HL-60 (cell line): ENCODE data around the gene TBC1D21.

Experiments
- DNase-seq, 2 experiments: peaks; one replicate each; pipeline ENCODE4 v3.0.0-alpha.2; 2010 to 2020; ENCODE audit warnings: low read depth in 1 of 2, low spot score in 1 of 2
- H3K27ac ChIP-seq: fragments of 250-450 bp; sonication (Bioruptor Pico); replicated peaks from 2 replicates; pipeline ENCODE4 v1.5.1; 2020; ENCODE audit warnings: mild to moderate bottlenecking, moderate library complexity
- H3K27me3 ChIP-seq: fragments of 250-450 bp; sonication (Bioruptor Pico); 2 replicates; pipeline ENCODE4 v1.5.1; 2021; ENCODE audit warnings: mild to moderate bottlenecking, moderate library complexity; ENCODE audit not compliant: insufficient read depth, poor library complexity, severe bottlenecking
- H3K4me3 ChIP-seq: replicated peaks from 2 replicates; pipeline ENCODE4 v1.5.1; 2011; ENCODE audit warnings: mild to moderate bottlenecking, control low read depth, low read length; ENCODE audit not compliant: insufficient read depth
- GABPA ChIP-seq: IDR thresholded peaks from 2 replicates; pipeline ENCODE4 v1.6.1; 2012; ENCODE audit warnings: low read depth
- POLR2AphosphoS5 ChIP-seq: IDR thresholded peaks from 2 replicates; pipeline ENCODE4 v1.6.1; 2012; ENCODE audit warnings: low read depth
- SPI1 ChIP-seq: IDR thresholded peaks from 2 replicates; pipeline ENCODE4 v1.6.1; 2012; ENCODE audit warnings: low read depth, mild to moderate bottlenecking, borderline replicate concordance
- TF ChIP-seq, protein P1 (sequence below): IDR thresholded peaks from one replicate; pipeline ENCODE4 v1.5.1; 2011; ENCODE audit warnings: low read length, control low read depth, inconsistent platforms; ENCODE audit not compliant: insufficient read depth
- TF ChIP-seq, protein P2 (sequence below): IDR thresholded peaks from 2 replicates; pipeline ENCODE4 v1.6.1; 2012; ENCODE audit warnings: low read depth; ENCODE audit not compliant: insufficient replicate concordance

Gene TBC1D21

DNA sequence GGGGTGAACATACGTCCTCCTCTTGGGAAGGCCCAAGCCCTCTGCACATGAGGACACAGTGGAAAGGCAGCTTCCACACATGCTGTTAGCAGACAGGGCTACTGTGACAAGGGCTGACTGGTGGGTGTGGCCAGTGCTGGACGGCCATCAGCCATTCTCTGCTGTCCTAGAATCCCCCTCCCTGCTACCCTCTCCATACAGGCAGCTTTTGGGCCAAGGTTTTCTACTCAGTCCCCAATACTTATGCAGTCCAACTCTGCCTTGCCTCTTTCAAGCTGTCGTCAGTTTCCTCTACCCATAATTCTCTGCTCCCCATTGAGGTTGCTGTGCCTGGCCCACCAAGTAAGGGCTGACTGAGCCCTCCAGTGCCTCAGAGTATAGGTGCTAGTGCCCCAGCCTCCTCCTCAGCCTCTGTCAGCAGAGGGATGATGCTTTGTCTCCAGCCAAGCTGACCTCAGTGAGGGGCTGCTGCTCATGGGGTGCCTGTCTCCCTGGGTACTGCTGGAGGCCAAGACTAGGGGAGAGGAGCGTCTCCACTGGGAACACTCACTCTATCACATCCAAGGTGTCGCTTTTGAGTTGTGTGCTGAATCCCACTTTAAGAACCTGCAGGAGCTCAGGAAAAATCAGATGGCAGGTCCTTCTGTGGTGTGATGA lies 55.7 kb downstream of the TBC1D21 start:
- Histone ChIP-seq H3K27me3 (peaks cover 14% of the 10 kb centered on the region), H3K27ac (no peak overlapping the region), H3K4me3 (no peak overlapping the region)
- TF ChIP-seq SPI1 (no peak), GABPA (no peak), POLR2AphosphoS5 (no peak)
- TF ChIP-seq, protein P1, sequence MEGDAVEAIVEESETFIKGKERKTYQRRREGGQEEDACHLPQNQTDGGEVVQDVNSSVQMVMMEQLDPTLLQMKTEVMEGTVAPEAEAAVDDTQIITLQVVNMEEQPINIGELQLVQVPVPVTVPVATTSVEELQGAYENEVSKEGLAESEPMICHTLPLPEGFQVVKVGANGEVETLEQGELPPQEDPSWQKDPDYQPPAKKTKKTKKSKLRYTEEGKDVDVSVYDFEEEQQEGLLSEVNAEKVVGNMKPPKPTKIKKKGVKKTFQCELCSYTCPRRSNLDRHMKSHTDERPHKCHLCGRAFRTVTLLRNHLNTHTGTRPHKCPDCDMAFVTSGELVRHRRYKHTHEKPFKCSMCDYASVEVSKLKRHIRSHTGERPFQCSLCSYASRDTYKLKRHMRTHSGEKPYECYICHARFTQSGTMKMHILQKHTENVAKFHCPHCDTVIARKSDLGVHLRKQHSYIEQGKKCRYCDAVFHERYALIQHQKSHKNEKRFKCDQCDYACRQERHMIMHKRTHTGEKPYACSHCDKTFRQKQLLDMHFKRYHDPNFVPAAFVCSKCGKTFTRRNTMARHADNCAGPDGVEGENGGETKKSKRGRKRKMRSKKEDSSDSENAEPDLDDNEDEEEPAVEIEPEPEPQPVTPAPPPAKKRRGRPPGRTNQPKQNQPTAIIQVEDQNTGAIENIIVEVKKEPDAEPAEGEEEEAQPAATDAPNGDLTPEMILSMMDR: no peak
- TF ChIP-seq, protein P2, sequence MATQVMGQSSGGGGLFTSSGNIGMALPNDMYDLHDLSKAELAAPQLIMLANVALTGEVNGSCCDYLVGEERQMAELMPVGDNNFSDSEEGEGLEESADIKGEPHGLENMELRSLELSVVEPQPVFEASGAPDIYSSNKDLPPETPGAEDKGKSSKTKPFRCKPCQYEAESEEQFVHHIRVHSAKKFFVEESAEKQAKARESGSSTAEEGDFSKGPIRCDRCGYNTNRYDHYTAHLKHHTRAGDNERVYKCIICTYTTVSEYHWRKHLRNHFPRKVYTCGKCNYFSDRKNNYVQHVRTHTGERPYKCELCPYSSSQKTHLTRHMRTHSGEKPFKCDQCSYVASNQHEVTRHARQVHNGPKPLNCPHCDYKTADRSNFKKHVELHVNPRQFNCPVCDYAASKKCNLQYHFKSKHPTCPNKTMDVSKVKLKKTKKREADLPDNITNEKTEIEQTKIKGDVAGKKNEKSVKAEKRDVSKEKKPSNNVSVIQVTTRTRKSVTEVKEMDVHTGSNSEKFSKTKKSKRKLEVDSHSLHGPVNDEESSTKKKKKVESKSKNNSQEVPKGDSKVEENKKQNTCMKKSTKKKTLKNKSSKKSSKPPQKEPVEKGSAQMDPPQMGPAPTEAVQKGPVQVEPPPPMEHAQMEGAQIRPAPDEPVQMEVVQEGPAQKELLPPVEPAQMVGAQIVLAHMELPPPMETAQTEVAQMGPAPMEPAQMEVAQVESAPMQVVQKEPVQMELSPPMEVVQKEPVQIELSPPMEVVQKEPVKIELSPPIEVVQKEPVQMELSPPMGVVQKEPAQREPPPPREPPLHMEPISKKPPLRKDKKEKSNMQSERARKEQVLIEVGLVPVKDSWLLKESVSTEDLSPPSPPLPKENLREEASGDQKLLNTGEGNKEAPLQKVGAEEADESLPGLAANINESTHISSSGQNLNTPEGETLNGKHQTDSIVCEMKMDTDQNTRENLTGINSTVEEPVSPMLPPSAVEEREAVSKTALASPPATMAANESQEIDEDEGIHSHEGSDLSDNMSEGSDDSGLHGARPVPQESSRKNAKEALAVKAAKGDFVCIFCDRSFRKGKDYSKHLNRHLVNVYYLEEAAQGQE: no peak
- DNase-seq: no peak

DNA sequence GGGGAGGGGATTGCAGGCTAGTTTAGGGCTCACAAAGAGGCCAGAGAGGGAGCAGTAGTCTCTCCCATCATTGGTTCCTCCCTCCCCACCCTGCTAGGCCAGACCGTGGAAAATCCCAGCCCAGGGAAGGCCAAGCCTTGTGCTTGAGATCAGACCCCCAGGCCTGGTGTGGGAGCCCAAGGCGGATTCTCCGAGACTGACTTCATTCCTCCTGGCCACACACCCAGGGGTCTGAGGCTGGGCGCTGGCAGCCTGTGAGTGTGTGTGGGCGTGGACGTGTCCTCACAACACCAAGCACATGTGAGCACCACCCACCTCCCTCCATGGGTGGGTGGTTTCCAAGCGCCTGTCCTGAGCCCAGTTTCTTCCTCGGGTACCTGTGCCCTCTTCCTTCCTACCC lies 57.0 kb downstream of the TBC1D21 start:
- no peak overlapping the region for H3K27ac ChIP-seq
- TF ChIP-seq SPI1 (no peak), GABPA (no peak)
- DNase-seq: no peak
- no peak overlapping the region for H3K4me3 ChIP-seq
- peaks cover 14% of the 10 kb centered on the region for H3K27me3 ChIP-seq

DNA sequence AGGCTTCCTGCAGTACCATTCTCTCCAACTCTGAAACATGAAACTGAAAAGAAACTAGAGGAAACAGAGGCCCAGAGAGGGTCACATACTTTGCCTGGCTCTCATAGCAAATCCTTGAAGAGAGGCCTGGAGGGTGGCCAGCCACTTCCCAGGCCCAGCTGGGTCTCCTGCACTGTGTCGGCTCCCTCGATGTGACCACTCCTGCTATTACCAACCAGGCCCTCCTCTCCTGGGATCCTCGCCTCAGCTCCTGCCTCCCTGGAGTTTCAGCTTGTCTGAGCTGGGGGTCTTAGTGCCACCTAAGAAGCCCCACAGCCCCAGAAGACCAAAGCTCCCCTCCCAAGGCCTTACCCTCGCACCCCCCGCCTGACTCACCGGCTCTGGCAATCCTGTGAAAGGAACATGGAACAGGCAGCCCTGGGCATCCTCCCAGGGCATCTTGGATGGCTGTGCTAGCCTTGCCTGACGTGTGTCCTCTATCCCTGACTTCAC lies 57.5 kb downstream of the TBC1D21 start:
- Histone ChIP-seq H3K27me3 (peaks cover 14% of the 10 kb centered on the region), H3K4me3 (no peak overlapping the region), H3K27ac (no peak overlapping the region)
- TF ChIP-seq GABPA (no peak), SPI1 (no peak), POLR2AphosphoS5 (no peak)
- TF ChIP-seq, protein P1: no peak
- TF ChIP-seq, protein P2: no peak
- DNase-seq: no peak

DNA sequence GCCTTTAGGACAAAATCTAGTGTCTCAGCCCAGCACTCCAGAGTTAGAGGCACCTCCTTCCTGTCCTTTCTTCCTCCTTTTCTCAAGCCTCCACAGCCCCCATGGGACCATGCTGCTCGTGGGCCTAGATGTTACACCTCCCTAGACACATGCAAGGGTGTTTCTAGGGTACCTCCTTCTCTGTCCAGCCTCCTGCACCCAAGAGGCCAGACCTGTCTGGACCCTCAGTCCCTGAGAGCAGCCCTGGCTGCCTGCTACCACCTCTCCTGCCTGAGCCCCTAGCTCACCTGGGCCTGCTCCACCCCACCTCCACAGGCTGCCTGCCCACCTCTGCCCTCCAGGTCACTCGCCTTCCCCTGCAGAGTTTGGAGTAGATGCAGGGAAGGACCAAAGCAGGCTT lies 58.1 kb downstream of the TBC1D21 start:
- H3K4me3 ChIP-seq: no peak overlapping the region
- peaks cover 11% of the 10 kb centered on the region for H3K27me3 ChIP-seq
- TF ChIP-seq, protein P1: no peak
- TF ChIP-seq POLR2AphosphoS5: no peak
- TF ChIP-seq GABPA: no peak
- no peak for TF ChIP-seq SPI1
- TF ChIP-seq, protein P2: no peak
- H3K27ac ChIP-seq: no peak overlapping the region
- no peak for DNase-seq
